HG02970 (cell line): Measurements from ENCODE around the gene MRPL55.

Experiments
- ATAC-seq: cut with Tn5 transposase; IDR thresholded peaks from one replicate; pipeline ENCODE4 v1.9.1; 2021; ENCODE audit warnings: mild to moderate bottlenecking, moderate library complexity, moderate number of reproducible peaks; ENCODE audit not compliant: unreplicated experiment, low FRiP score

MRPL55 gene

DNA sequence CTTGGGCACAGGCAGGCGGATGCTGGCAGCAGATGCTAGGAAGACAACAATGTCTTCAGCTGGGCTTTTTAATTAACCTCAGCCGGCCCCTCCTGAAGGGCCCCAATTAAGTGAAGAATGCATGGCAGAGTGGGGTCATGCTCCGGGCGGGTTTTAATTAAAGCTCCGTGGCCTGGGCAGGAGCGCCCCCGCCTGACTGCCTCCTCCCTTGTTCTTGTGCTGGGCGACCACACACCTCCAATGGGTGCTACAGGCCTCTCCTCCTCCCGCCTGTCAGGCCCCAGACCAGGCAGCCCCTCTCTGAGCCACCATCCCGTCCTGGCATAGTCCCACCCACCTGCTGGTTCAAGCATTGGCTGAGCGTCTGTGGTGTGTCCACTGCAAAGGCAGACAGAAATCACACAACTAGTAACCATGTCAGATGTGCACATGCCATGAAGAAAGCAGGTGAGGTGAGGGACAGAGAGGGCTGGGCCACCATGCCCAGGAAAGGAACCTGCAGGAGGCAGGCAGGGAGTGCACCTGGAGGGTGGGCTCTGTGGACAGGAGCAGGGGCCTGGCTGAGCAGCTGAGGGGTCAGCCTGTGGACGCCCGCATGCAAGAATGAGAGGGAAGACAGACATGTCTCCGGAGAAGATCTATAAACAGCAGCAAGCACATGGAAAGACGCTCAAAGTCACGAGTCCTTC is 35.1 kb downstream of the MRPL55 start:
- no peak for ATAC-seq

DNA sequence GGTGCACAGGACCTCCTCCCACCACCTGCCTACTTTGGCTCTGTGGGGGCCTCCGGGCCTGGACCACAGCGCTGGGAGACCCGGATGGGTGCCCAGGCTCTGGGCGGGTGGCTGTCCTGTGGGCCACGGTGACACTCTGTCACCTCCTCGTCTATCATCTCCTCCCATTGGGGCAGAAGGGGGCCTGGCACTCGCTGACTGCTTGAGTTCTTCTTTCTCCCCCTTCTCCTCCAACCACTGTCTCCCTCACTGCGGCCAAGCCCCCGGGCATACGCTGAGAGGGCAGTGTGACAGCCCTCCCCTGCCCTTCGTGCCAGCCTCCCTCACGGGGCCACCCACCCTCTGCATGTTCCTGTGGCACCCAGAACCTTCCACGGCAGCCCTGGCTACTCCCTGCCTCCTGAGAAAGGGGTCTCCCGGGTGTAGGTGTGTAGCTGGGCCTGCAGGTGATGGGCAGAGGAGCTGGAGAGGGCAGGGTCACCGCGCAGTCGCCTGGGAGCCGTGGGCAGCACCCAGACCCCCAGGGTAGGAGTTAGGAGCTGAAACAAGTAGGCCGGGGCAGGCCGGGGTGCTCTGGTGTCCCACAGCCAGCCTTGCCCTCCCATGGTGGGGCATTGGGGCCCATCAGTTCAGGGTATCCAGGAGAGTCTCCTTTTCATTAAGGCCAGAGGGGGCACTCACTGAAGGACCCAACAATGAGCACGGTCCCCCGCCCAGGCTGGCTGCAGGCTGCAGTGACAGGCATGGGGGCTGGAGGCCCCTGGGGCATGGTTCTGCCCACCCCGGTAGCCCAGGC is 35.8 kb downstream of the MRPL55 start:
- no peak for ATAC-seq

DNA sequence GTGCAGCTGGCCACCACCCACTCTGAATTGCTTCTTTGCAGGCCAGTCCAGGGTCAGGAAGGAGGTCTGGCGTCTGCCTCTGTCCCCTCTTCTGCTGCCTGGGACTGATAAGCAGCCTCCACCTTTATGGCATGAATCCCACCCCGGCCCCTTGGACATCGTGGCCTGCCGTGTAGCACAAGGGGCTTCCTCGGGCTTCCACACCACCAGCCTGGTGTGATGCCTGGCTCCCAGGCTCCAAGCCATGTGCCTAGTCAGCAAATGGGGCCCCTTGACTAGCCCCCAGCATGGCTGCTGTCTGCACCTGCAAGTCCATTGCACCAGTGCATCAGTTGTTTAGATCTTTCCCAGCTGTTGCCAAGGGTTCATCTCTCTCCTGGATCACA is 36.4 kb downstream of the MRPL55 start:
- ATAC-seq = no peak

DNA sequence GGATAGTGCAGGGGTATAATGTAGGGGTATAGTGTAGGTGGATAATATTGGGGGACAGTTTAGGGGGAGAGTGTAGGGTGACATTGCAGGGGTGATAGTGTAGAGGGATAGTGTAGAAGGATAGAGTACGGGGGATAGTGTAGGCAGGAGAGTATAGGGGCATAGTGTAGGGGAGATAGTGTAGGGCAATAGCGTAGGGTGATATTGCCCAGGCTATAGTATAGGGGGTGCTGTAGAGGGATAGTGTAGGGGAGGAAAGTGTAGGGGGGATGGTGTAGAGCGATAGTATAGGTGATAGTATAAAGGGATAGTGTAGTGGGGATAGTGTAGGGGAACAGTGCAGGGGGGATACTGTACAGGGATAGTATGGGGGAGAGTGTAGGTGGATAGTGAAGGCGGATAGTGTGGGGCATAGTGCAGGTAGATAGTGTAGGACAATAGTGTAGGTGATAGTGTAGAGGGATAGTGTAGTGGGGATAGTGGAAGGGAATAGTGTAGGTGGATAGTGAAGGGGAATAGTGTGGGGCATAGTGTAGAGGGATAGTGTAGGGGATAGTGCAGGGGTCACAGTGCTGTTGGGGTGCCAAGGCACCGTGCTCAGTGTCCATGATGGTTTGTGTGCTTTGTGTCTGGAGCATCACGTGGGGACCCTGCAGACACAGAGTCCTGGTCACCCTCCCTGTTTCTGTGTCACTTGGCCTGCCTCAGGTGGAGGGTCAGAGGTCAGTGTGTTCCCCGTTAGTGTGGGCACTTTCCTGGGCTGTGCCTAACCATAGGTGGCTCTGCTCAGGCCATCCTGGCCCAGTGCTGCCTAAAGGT is 37.1 kb downstream of the MRPL55 start:
- no peak for ATAC-seq

DNA sequence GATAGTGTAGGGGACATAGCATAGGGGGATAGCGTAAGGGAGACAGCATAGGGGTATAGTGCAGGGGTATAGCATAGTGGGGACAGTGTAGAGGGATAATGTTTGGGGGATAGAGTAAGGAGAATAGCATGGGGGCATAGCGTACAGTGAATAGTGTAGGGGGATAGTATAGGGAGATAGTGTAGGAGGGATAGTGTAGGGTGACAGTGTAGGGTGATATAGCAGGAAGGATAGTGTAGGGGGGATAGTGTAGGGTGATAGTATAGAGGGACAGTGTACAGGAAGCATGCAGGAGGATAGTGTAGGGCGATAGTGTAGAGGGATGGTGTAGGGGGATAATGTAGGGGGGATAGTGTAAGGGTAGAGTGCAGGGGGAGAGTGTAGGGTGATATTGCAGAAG is 38.2 kb downstream of the MRPL55 start:
- no peak for ATAC-seq

DNA sequence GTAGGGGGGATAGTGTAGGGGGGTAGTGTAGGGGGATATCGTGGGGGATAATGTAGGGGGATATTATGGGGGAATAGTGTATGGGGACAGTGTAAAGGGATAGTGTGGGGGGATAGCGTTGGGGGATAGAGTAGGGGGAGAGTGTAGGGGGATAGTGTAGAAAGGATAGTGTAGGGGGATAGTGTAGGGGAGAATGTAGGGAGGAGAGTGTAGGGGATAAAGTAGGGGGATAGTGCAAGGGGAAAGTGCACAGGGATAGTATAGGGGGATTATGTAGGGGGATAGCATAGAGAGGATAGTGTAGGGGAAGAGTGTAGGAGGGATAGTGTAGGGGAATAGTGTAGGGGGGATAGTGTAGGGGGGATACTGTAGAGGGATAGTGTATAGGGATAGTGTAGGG is 38.9 kb downstream of the MRPL55 start:
- ATAC-seq = no peak

DNA sequence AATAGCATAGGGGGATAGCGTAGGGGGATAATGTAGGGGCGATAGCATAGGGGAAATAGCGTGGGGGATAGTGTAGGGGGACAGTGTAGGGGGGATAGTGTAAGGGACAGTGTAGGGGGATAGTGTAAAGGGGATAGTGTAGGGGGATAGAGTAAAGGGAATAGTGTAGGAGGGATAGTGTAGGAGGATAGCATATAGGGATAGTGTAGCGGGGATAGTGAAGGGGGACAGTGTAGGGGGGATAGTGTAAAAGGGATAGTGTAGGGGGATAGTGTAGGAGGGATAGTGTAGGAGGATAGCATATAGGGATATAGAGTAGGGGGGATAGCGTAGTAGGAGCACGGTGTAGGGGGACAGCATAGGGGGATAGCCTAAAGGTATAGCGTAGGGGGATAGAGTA is 40.7 kb downstream of the MRPL55 start:
- no peak for ATAC-seq

DNA sequence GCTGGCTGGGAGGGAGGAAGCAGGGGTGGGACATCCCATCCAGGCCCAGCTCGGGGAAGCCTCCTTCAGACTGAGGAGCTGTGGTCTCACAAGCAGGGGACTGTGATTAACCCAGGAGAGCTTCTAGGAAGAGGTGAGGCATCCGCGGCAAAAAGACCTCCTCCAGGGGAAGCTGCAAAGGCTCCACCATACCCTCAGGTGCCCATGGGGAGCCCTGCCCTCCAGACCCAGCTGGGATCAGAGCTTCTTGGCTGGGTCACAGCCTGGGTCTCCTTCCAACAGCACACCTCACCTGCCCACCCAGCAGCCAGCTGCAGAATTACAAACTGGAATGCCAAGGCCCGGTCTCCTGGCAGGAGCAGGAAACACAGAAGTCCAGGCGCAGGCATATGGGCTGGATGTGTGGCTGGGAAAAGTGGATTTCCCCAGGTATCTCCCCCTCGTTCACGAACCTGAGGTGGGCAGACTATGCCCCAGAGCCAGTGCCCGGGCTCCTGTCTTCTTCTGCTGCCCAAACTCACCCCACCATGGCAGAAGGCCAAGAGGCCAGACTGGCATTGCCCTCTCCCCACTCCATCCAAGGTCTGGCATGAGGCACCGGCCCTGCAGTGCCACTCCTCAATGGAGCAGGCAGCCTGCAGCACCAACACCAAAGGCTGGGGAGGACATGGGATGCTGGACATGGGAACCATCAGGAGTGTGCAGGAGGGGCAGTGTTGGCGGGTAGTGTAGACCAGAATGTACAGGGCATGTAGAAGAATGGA is 42.0 kb downstream of the MRPL55 start:
- ATAC-seq = no peak

DNA sequence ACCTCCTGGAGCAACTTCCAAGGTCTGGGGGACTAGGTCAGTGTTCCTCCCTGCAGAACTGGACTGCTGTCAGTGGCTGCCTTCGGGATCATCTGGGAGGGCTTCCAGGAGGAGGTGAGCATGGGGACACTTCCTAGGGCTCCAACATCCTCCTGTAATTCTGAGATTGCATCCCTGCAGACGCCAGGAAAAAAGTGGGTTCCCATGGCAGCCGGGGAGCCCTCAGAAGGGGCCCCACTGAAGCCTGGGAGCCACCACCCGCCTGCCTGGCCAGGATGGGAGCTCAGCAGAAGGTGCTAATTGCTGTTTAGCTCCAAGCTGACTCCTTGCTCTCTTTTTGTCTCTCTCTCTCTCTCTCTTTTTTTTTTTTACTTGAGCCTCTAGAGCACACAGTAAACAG is 42.7 kb downstream of the MRPL55 start:
- no peak for ATAC-seq

DNA sequence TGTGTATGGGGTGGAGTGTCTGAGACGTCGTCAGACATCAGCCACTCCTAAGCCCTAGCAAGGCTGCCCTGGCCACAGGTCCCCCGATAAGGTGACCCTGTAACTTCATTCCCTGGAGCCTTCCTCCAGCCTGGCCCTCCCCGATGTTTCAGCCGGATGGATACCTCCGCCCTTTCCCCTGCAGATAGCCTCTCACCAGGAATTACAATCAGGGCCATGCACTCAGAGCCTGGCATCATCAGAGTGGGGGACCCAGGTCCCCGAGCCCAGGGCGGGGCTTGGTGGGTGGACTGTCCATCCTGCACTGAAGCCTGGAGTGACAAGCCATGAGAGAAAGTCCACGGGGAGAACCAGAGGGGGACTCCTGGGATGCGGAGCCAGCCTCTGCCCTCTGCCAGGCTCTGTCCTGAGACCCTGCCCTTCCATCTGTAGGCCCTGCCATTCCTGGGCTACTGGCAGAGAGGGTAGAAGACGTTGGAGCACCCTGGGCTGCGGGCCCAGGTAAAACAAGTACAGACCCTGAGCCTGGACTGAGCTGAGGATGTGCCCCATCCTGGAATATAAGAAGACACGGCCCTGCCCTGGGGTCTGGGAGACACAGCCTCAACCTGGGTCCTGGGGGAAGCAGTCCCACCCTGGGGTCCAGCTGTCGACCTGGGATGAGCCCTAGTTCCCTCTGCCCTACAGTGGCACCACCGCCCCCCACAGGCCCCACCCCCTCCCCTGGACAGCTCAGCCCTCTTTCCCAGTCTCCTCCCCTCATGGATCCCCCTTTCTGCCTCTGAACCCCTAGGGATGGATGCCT is 43.4 kb downstream of the MRPL55 start:
- no peak for ATAC-seq

DNA sequence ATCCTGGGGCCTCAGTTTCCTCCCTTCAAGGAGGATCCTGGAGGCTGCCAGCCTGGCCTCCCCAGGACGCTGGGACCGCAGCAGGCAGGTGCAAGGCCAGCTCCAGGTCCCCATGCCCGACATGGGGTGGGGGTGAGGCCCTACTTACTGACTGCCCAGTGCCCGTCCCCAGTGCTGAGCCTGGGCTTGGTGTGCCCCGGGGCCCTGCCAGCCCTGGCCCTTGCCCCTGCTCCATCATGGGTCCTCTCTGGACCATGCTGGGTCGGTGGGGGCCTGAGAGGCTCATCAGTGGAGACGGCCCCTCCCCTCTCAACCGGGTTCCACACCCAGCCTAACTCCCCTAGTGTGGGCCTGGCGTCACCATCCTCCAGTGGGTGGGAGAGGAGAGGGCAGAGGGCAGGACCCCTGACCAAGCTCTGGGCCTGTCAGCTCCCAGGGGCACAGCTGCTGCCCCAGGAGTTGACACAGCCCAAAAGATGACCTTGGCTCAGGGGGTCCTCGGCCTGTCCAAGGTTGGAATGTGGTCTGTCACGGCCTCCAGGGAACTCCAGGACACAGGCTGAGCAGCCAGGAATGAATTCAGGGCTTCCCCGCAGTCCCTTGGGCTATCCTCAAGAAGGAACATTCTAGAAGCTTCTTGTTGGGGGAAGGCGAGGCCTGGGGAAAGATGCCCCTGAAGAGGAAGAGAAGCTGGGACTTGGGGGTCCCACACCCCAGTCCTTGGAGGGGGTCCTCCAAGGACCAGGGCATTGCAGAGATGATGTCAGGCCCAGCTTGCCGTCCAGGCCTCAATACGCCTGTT is 44.2 kb downstream of the MRPL55 start:
- no peak for ATAC-seq

DNA sequence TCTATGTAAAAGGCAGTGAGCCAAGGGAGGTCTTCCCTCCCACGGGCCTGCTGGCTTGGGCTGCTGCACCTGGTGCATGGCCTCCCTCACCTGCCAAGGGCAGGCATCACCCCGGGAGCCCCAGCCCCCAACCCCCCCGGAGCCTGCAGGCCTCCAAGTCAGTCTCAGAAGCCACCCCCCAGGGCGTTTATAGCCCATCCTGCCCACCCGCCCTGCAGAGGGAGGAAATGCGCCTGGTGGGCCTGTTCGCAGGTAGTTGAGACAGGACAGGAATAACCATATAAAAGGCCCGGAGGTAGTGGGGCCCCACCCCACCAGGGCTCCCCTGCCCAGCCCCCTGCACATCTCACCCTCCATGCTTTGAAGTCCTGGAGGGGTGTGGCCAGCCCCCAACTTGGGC is 44.8 kb downstream of the MRPL55 start:
- no peak for ATAC-seq

DNA sequence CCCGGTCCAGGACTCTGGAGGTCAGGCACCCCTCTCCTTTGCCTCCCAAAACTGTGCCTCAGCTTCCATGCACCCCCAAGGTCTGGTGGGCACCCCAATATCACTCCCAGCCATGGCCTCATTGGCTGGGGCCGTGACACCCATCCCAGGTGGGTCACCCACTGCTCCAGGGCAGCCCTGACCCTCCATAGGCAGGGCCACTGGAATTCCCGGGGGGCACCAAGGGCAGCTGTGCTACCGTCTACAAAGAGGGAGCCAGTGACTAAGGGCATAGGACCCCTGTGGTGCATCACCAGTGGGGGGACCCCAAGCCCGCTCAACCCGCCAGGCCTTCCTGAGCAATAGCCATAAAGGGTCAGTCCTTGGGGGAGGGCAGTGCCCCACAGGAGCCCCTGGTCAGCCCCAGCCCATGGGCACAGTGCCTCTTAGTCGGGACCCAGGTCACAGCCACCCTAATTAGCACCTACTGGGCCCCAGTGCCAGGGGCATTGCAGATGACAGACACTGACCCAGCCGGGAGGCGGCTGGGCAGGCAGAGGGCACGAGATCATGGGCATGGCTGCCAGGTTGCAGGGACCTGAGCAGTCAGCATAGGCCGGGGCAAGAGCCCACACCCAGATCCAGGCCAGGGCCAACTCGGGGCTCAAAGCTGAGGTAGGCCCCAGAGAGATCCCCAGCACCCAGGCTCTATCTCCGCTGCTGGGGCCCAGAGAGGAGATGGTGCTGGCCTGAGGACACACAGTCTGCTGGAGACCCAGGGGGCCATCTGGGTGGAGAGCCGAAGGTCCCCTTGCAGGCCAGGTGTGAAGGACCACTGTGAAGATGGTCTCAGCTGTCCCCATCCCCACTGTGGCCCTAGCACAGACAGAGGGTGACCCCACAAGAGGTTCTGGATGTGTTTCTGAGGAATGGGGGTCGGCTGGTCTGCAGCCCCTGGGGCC is 45.6 kb downstream of the MRPL55 start:
- no peak for ATAC-seq

DNA sequence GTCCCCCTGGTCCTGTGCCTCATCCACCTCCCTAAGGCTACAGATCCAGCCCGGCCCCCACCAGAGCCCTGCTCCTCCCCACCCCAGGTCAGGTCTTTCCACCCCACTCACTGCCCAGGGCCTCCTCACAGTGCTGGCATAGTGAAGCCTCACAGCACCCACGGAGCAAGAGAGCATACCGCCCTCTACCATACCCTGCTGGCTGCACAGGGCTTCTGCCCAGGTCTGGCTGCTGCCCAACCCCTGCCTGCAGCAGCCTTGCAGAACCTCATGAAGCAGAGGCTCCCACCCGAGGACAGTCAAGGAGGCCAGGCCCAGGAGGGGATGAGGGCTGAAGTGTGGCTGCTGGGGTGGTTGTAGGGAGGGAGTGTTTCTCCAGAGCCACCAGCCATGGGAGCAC is 46.3 kb downstream of the MRPL55 start:
- no peak for ATAC-seq

DNA sequence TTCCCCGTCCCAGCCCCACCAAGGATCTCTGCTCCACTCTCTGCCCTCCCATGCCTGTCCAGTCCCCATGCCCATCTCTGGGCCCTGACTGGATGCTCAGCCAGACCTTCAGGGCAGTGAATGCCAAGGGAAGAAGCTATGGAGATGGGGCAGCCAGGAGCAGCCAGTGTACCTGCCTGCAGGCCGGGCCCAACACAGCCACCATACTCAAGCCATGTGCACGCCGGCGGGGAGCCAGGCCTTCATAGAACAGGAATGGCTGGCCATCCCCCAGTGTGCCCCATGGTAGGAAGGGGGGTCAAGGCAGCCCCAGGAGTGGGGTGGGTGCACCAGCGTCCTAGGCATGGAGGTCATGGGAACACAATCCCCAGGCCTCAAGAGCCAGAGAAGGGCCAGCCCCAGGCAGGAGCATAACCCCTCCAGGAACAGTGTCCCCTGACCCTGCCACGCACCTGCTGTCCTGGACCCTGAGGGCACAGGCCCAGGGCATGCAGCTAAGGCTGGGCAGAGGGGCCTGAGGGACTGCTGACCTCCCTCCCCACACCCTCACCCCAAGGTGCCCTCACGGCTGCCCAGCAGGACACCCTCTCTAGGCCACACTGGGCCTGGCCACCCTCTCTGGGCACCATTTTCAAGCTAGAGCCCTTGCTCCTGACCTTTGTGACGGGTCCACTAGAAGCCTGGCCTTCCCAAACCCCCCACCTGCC is 46.9 kb downstream of the MRPL55 start:
- no peak for ATAC-seq

DNA sequence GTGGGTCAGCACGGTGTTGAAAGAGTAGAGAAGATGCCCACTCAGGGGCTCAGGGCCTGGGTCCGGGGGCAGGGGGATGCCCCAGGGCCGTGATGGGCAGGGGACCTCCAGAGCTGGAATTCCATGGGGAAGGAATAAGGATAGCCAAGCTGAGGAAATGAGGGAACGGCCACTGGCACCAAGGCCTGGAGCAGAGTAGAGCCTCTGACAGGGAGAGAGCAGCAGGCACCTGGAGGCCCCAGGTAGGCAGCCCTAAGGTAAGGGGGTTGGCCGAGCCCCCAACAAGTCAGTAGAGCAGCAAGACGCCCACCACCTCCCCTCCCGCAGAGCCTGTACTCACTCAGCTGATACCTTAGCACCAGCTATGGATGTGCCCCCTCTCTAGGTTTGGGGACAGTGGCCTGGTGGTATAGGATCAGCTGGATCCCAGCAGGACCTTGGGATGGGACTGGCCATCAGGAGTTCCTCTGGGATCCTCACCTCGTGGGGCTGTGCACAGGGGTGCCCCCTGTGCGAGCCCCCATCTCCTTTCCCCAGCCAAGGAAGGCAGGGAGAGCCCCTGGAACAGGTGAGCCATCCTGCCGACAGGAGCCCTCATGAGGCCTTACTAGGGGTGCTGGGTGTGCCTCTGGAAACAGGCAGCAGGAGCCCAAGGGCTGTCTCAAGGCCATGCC is 47.6 kb downstream of the MRPL55 start:
- ATAC-seq = no peak
